Hepatocyte (in vitro differentiated cells): ENCODE results near the gene GULP1. TPM values are rescaled to one million over a fixed set of nuclear protein-coding genes. Genes with fewer than 3 reads are reported as not detected.

Experiments used
- DNase-seq: peaks from one replicate; pipeline ENCODE4 v3.0.0-alpha.2; 2016; ENCODE audit warnings: low spot score
- H2AFZ ChIP-seq: fragments of 200-600 bp; sonication (generic); 2 replicates; pipeline ENCODE4 v1.6.0; 2016; ENCODE audit warnings: antibody characterized with exemption, mild to moderate bottlenecking
- H3K27ac ChIP-seq: fragments of 200-600 bp; sonication (generic); 2 replicates; pipeline ENCODE4 v1.5.1; 2016; ENCODE audit warnings: mild to moderate bottlenecking
- H3K27me3 ChIP-seq: fragments of 200-600 bp; sonication (generic); 2 replicates; pipeline ENCODE4 v1.6.1; 2016
- H3K36me3 ChIP-seq: fragments of 200-600 bp; sonication (generic); replicated peaks from 2 replicates; pipeline ENCODE4 v1.5.1; 2016; ENCODE audit warnings: low read depth; ENCODE audit not compliant: insufficient read depth
- H3K4me1 ChIP-seq: fragments of 200-600 bp; sonication (generic); 2 replicates; pipeline ENCODE4 v1.5.1; 2016; ENCODE audit warnings: mild to moderate bottlenecking, moderate library complexity; ENCODE audit not compliant: insufficient read depth
- H3K4me2 ChIP-seq: fragments of 200-600 bp; sonication (generic); 2 replicates; pipeline ENCODE4 v1.6.0; 2016
- H3K4me3 ChIP-seq: fragments of 200-600 bp; sonication (generic); 2 replicates; pipeline ENCODE4 v1.5.1; 2016; ENCODE audit warnings: mild to moderate bottlenecking
- H3K79me2 ChIP-seq: fragments of 200-600 bp; sonication (generic); 2 replicates; pipeline ENCODE4 v1.6.0; 2017; ENCODE audit warnings: mild to moderate bottlenecking
- H3K9me2 ChIP-seq: fragments of 200-600 bp; sonication (generic); replicated peaks from 2 replicates; pipeline ENCODE4 v1.6.0; 2017; ENCODE audit warnings: mild to moderate bottlenecking; ENCODE audit not compliant: insufficient read depth
- H3K9me3 ChIP-seq: fragments of 200-600 bp; sonication (generic); 2 replicates; pipeline ENCODE4 v1.5.1; 2016; ENCODE audit warnings: low read depth, mild to moderate bottlenecking
- H4K20me1 ChIP-seq: fragments of 200-600 bp; sonication (generic); 2 replicates; pipeline ENCODE4 v1.6.0; 2016; ENCODE audit warnings: mild to moderate bottlenecking; ENCODE audit not compliant: insufficient read depth, poor library complexity, severe bottlenecking
- EZH2 ChIP-seq: fragments of 200-600 bp; sonication (generic); IDR thresholded peaks from 2 replicates; pipeline ENCODE4 v1.6.1; 2016; ENCODE audit warnings: antibody characterized with exemption, mild to moderate bottlenecking, borderline replicate concordance
- EZH2phosphoT487 ChIP-seq: fragments of 200-600 bp; sonication (generic); IDR thresholded peaks from one replicate; pipeline ENCODE4 v1.6.1; 2018; ENCODE audit warnings: antibody characterized with exemption, mild to moderate bottlenecking, low read depth, moderate library complexity; ENCODE audit not compliant: unreplicated experiment, severe bottlenecking
- WGBS: methylation state at CpG from one replicate; pipeline ENCODE4 v1.1.6; 2016; ENCODE audit warnings: low lambda C conversion rate; ENCODE audit errors: missing lambda C conversion rate; 5-methylcytosine and 5-hydroxymethylcytosine counted together
- polyA plus RNA-seq: library from polyadenylated mRNA; unstranded; fragments of >200 nt; fragmentation: Nextera tagmentation; extraction: Ambion mirVana; gene quantifications from 2 replicates; pipeline ENCODE4 v1.2.1, GENCODE V29; 2016
- total RNA-seq: library from RNA; depleted of rRNA; stranded (reverse); fragments of >200 nt; gene quantifications from 2 replicates; pipeline ENCODE4 v1.2.3, GENCODE V29; 2014
- TF ChIP-seq, protein P1 (sequence below): fragments of 200-600 bp; sonication (generic); IDR thresholded peaks from 2 replicates; pipeline ENCODE4 v1.5.1; 2016; ENCODE audit warnings: antibody characterized with exemption, mild to moderate bottlenecking; ENCODE audit not compliant: poor library complexity

Gene GULP1
- total and polyA plus RNA-seq, 2 experiments from 2014 or later: 55.6 to 135 TPM

DNA sequence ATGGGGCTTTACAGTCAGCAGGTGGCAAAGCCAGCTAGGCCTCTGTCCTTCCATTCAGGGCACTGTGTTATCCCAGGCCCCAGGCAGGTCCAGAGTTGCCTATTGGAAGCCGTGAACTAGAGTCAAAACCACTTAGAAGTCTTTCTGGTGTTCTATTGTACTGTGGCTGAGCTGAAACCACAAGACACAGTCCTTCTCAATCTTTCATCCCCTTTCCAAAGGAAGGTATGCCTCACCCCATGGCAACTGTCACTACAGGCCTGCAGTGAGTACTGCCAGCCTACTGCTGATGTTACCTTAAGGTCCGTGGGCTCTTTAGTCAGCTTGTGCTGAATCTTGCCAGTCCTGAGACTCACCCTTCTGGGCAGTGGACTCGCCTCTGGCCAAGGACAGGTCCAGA lies 181.6 kb downstream of the GULP1 start:
- no peaks in the 10 kb centered on the region for H3K36me3 ChIP-seq
- no peak overlapping the region for H3K27ac ChIP-seq
- TF ChIP-seq, protein P1, sequence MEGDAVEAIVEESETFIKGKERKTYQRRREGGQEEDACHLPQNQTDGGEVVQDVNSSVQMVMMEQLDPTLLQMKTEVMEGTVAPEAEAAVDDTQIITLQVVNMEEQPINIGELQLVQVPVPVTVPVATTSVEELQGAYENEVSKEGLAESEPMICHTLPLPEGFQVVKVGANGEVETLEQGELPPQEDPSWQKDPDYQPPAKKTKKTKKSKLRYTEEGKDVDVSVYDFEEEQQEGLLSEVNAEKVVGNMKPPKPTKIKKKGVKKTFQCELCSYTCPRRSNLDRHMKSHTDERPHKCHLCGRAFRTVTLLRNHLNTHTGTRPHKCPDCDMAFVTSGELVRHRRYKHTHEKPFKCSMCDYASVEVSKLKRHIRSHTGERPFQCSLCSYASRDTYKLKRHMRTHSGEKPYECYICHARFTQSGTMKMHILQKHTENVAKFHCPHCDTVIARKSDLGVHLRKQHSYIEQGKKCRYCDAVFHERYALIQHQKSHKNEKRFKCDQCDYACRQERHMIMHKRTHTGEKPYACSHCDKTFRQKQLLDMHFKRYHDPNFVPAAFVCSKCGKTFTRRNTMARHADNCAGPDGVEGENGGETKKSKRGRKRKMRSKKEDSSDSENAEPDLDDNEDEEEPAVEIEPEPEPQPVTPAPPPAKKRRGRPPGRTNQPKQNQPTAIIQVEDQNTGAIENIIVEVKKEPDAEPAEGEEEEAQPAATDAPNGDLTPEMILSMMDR: no peak
- TF ChIP-seq EZH2: no peak
- no peak for TF ChIP-seq EZH2phosphoT487
- peaks cover 49% of the 10 kb centered on the region for H3K79me2 ChIP-seq
- no peaks in the 10 kb centered on the region for H3K4me1 ChIP-seq
- no peaks in the 10 kb centered on the region for H3K9me3 ChIP-seq
- H4K20me1 ChIP-seq: no peaks in the 10 kb centered on the region
- no peaks in the 10 kb centered on the region for H3K27me3 ChIP-seq
- H3K4me2 ChIP-seq: no peak overlapping the region
- no peak for DNase-seq
- no peak overlapping the region for H2AFZ ChIP-seq
- H3K9me2 ChIP-seq: no peaks in the 10 kb centered on the region
- H3K4me3 ChIP-seq: no peak overlapping the region
- whole genome bisulfite sequencing: 92% methylated on average over 3 of the region's 3 CpGs

DNA sequence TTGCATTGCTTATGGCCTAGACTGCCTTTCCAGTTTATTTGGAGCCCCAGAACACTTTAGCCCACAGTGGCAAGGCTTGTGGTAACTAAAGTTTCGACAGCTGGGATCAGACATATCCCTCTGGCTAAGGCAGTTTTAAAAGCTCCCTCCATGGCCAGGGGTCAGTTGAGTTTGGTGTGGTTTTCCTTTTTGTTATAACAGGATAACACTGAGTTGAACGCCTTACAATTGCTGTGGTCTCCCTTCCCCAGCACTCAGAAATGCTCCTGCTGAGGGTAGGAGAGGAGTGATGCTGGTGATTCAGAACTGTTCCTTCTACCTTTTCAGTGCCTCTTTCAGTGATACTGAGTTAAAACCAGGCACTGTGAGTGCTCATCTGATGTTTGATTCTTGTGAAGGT lies 182.6 kb downstream of the GULP1 start:
- H3K36me3 ChIP-seq: no peaks in the 10 kb centered on the region
- H3K9me3 ChIP-seq: no peaks in the 10 kb centered on the region
- no peak for DNase-seq
- peaks cover 40% of the 10 kb centered on the region for H3K79me2 ChIP-seq
- no peaks in the 10 kb centered on the region for H3K4me1 ChIP-seq
- no peak overlapping the region for H3K27ac ChIP-seq
- no peak overlapping the region for H2AFZ ChIP-seq
- TF ChIP-seq EZH2 (no peak), EZH2phosphoT487 (no peak)
- TF ChIP-seq, protein P1: no peak
- H3K9me2 ChIP-seq: no peaks in the 10 kb centered on the region
- WGBS: 87% methylated on average over 2 of the region's 2 CpGs
- H4K20me1 ChIP-seq: no peaks in the 10 kb centered on the region
- no peak overlapping the region for H3K4me3 ChIP-seq
- H3K4me2 ChIP-seq: no peak overlapping the region
- no peaks in the 10 kb centered on the region for H3K27me3 ChIP-seq

DNA sequence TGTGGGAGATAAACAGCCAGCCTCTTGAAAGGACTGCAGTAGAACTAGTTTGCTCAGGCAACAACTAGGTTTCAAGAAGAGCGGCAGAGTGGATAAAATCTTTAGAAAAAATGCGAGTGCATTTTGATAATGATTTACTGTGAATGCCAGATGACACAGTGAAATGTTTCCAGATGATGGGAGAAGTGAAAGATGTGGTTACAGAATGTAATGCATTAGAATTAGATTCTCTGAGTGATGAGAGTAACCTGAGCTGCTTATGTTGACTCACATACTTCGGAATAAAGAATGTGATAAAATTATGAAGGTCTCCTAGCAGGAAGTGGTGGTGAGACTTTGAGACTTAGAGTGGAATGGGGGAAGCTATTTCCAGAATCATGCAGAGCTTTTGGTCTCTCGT lies 184.3 kb downstream of the GULP1 start:
- no peaks in the 10 kb centered on the region for H3K4me1 ChIP-seq
- peak overlapping the region; percentile 9 for H3K4me2 ChIP-seq
- DNase-seq: no peak
- H3K9me2 ChIP-seq: no peaks in the 10 kb centered on the region
- H3K9me3 ChIP-seq: no peaks in the 10 kb centered on the region
- 47% methylated on average over 4 of the region's 4 CpGs for WGBS
- H4K20me1 ChIP-seq: no peaks in the 10 kb centered on the region
- H3K27me3 ChIP-seq: no peaks in the 10 kb centered on the region
- TF ChIP-seq, protein P1: no peak
- TF ChIP-seq EZH2phosphoT487 (no peak), EZH2 (no peak)
- no peaks in the 10 kb centered on the region for H3K36me3 ChIP-seq
- H3K79me2 ChIP-seq: peaks cover 26% of the 10 kb centered on the region
- H2AFZ ChIP-seq: no peak overlapping the region
- H3K27ac ChIP-seq: peak overlapping the region; percentile 20
- no peak overlapping the region for H3K4me3 ChIP-seq

DNA sequence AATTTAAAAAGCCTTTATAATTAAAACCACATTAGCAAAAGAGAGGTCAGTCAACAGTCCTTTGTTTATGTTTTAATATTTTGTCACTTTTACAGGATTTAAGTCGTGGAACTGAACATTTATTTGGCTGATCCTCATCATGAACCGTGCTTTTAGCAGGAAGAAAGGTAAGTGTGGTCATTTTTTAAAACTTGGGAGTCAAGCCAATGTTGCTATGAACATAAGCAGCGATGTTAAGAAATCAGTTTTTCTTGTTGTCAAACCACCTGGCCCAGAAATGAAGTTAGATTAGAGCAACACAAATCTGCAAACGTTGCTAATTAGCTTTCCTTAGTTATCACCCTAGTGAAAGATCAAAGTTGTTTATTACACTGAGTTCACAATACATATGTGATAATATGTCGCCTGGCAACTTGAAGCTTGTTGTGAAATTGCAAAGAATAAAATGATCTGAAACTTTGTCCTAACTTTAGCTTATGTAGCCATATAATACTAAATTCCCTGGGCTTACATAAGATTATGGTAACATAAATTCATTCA lies 186.0 kb downstream of the GULP1 start:
- no peaks in the 10 kb centered on the region for H4K20me1 ChIP-seq
- H3K9me3 ChIP-seq: no peaks in the 10 kb centered on the region
- H3K27me3 ChIP-seq: no peaks in the 10 kb centered on the region
- H3K4me2 ChIP-seq: no peak overlapping the region
- H2AFZ ChIP-seq: no peak overlapping the region
- H3K9me2 ChIP-seq: no peaks in the 10 kb centered on the region
- no peaks in the 10 kb centered on the region for H3K36me3 ChIP-seq
- no peak overlapping the region for H3K27ac ChIP-seq
- H3K79me2 ChIP-seq: peaks cover 19% of the 10 kb centered on the region
- WGBS: 72% methylated on average over 5 of the region's 5 CpGs
- no peaks in the 10 kb centered on the region for H3K4me1 ChIP-seq
- H3K4me3 ChIP-seq: no peak overlapping the region
- TF ChIP-seq, protein P1: no peak
- no peak for TF ChIP-seq EZH2
- no peak for DNase-seq
